Neural crest cell (in vitro differentiated cells): ENCODE measurements around the gene TANC1. TPM values are rescaled to one million over a fixed set of nuclear protein-coding genes. Genes with fewer than 3 reads are reported as not detected.

Experiments
- DNase-seq: peaks from one replicate; pipeline ENCODE4 v3.0.0; 2021; ENCODE audit warnings: low read depth, mixed read lengths, low spot score
- H3K27ac Mint-ChIP-seq: one replicate; pipeline ENCODE4 v1.8.0; 2021; ENCODE audit warnings: mild to moderate bottlenecking, mixed read lengths; ENCODE audit not compliant: unreplicated experiment
- H3K27me3 Mint-ChIP-seq: 2 replicates; pipeline ENCODE4 v1.8.0; 2021; ENCODE audit warnings: low read depth, mild to moderate bottlenecking, mixed read lengths
- H3K36me3 Mint-ChIP-seq: 2 replicates; pipeline ENCODE4 v1.8.0; 2021; ENCODE audit warnings: low read depth, mild to moderate bottlenecking, mixed read lengths
- H3K4me1 Mint-ChIP-seq: 2 replicates; pipeline ENCODE4 v1.8.0; 2021; ENCODE audit warnings: mixed read lengths
- H3K4me3 Mint-ChIP-seq: one replicate; pipeline ENCODE4 v1.8.0; 2021; ENCODE audit warnings: mild to moderate bottlenecking, mixed read lengths
- H3K9me3 Mint-ChIP-seq: 2 replicates; pipeline ENCODE4 v1.8.0; 2021; ENCODE audit warnings: mixed read lengths
- CTCF ChIP-seq: fragments of 200-600 bp; sonication (generic); conservative IDR thresholded peaks from 2 replicates; pipeline ENCODE4 v1.5.0; 2021; ENCODE audit warnings: antibody characterized with exemption, mild to moderate bottlenecking
- total RNA-seq: library from RNA; stranded (reverse); gene quantifications from 2 replicates; pipeline ENCODE4 v1.2.1, GENCODE V29; 2021

TANC1 gene
- total RNA-seq, 1 donor from 2014 or later = 13.2 TPM

- no peak for TF ChIP-seq CTCF
- DNase-seq = no peak
- Mint-ChIP-seq H3K4me1 (peaks cover 60% of the 10 kb centered on the region), H3K9me3 (no peaks in the 10 kb centered on the region), H3K36me3 (no peaks in the 10 kb centered on the region), H3K27ac (peak overlapping the region; percentile 12), H3K27me3 (no peaks in the 10 kb centered on the region), H3K4me3 (no peak overlapping the region)
Measured at GRCh38 chr2:159054032-159054334, 85.5 kb downstream of the TANC1 start.

GRCh38 chr2:159054985-159055384 is 86.5 kb downstream of the TANC1 start:
- Mint-ChIP-seq H3K36me3 (no peaks in the 10 kb centered on the region), H3K4me1 (peaks cover 52% of the 10 kb centered on the region), H3K9me3 (no peaks in the 10 kb centered on the region), H3K27me3 (no peaks in the 10 kb centered on the region), H3K27ac (peak overlapping the region; percentile 59), H3K4me3 (no peak overlapping the region)
- no peak for DNase-seq
- TF ChIP-seq CTCF = no peak

- no peaks in the 10 kb centered on the region for H3K36me3 Mint-ChIP-seq
- DNase-seq = no peak
- H3K4me1 Mint-ChIP-seq = peaks cover 27% of the 10 kb centered on the region
- TF ChIP-seq CTCF = no peak
- no peaks in the 10 kb centered on the region for H3K9me3 Mint-ChIP-seq
- H3K27ac Mint-ChIP-seq = no peak overlapping the region
- no peaks in the 10 kb centered on the region for H3K27me3 Mint-ChIP-seq
- H3K4me3 Mint-ChIP-seq = no peak overlapping the region
Measured at GRCh38 chr2:159060518-159060917, 92.1 kb downstream of the TANC1 start.

GRCh38 chr2:159063677-159064076 is 95.2 kb downstream of the TANC1 start:
- no peaks in the 10 kb centered on the region for H3K36me3 Mint-ChIP-seq
- H3K27me3 Mint-ChIP-seq = no peaks in the 10 kb centered on the region
- TF ChIP-seq CTCF = no peak
- H3K9me3 Mint-ChIP-seq = no peaks in the 10 kb centered on the region
- H3K4me1 Mint-ChIP-seq = peaks cover 33% of the 10 kb centered on the region
- DNase-seq = no peak
- H3K27ac Mint-ChIP-seq = no peak overlapping the region
- no peak overlapping the region for H3K4me3 Mint-ChIP-seq

GRCh38 chr2:159064446-159065301 is 96.2 kb downstream of the TANC1 start:
- Mint-ChIP-seq H3K27ac (peak overlapping the region; percentile 81), H3K27me3 (no peaks in the 10 kb centered on the region), H3K9me3 (no peaks in the 10 kb centered on the region), H3K36me3 (no peaks in the 10 kb centered on the region), H3K4me1 (peaks cover 38% of the 10 kb centered on the region), H3K4me3 (peak overlapping the region; percentile 25)
- DNase-seq = no peak
- TF ChIP-seq CTCF = no peak
